Activated T-helper 17 cell treated with anti-CD3 and anti-CD28 coated beads, Interleukin-2, amount 50 U/mL, for 72 hours (primary cell): ENCODE data around the gene INPP1. TPM values are rescaled to one million over a fixed set of nuclear protein-coding genes. Genes with fewer than 3 reads are reported as not detected.
"Not testable (repeated sequence)": the region's sequence is repeated elsewhere in the genome, so short reads cannot be mapped to it uniquely, and the experiment has no call there.

Source experiments
- ATAC-seq: fragments of 150-1000 bp; cut with Tn5 transposase; replicated peaks from 2 replicates; pipeline ENCODE4 v1.10.0; 2021; ENCODE audit warnings: mild to moderate bottlenecking, moderate library complexity
- H3K27ac Mint-ChIP-seq: one replicate; pipeline ENCODE4 v1.8.0; 2022; ENCODE audit warnings: mixed read lengths
- H3K27me3 Mint-ChIP-seq: one replicate; pipeline ENCODE4 v1.8.0; 2022; ENCODE audit warnings: mixed read lengths
- H3K36me3 Mint-ChIP-seq: one replicate; pipeline ENCODE4 v1.8.0; 2022; ENCODE audit warnings: low read depth, mild to moderate bottlenecking, mixed read lengths
- H3K4me1 Mint-ChIP-seq: one replicate; pipeline ENCODE4 v1.8.0; 2022; ENCODE audit warnings: mixed read lengths
- H3K4me3 Mint-ChIP-seq: one replicate; pipeline ENCODE4 v1.8.0; 2022; ENCODE audit warnings: mild to moderate bottlenecking, mixed read lengths
- H3K9me3 Mint-ChIP-seq: one replicate; pipeline ENCODE4 v1.8.0; 2022; ENCODE audit warnings: mixed read lengths
- total RNA-seq, 2 donors: library from RNA; stranded (reverse); gene quantifications; one replicate each; pipeline ENCODE4 v1.2.3, GENCODE V29; 2022

INPP1 gene
- total RNA-seq, 2 donors from 2014 or later: 13.2 to 15.5 TPM

DNA sequence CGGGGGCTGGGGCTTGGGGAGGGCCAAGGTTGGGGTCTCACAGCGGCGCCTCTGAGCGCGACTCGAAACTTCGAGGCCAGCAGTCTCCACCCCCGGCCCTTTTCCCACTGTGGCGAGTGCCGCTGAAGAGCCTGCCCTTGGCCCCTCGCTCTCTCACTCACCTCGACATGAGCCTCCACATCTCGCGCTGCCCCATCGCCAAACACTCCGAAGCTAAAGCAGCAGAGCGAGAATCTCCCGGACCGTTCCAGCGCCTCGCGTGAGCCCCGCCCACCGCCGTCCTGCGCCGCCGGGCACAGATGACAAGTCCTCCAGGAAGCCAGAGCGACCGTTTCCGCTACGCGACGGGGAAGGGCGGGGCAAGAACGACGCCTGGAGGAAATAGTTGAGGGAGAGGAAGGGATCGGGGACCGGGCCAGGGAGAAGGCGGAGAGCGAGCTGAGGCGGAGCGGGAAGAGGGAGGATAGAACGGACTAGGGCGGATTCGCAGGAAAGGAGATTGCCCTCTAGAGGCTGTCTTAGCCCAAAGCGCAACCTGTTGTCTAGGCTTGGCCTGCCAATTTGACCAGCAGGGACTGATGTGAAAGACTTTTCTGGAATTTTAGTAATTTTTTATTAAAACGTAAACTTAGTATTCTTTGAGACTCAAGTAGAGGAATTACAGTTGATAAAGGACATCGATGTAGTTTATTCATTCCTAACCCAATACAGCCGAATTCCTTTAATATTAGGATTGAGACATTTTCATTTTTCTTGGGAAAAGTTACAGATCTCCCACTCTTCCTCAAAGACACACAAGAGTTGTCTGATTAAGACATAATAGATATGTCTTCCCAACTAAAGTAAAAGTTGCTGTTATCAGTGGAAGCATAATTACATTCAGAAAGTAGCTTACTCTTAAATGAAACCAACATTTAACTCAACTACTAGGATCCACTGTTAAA lies 23.6 kb upstream of the INPP1 start, which contains the start of gene HIBCH:
TSS of gene HIBCH (minus strand) at position 272 of the 944 bp plus-strand sequence. CDS start at position 196, 76 bp downstream.
- Mint-ChIP-seq H3K27me3 (no peaks in the 10 kb centered on the region), H3K9me3 (no peaks in the 10 kb centered on the region), H3K27ac (peak within 1 kb of the TSS; percentile 91), H3K36me3 (peaks cover 30% of the 10 kb centered on the region), H3K4me3 (peak within 1 kb of the TSS; percentile 89), H3K4me1 (peaks cover 33% of the 10 kb centered on the region)
- ATAC-seq: peak; percentile 90

DNA sequence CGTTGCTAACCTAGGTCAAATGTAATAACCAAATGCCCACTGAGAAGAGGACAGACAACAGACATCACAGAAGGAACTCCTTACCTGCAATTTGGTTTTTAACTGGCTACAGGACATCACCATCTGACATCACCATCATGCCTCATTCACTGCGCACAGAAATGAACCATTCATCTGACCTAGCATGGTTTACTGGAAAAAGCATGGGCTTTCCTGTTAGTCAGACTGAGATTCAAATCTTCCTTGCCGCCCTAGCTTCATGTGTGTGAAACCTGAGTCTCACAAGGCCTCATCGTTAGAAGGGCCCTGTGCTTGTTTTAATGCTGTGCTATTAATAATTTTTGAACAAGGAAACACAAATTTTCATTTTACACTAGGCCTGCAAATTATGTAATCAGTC lies 22.7 kb upstream of the INPP1 start:
- peaks cover 22% of the 10 kb centered on the region for H3K36me3 Mint-ChIP-seq
- H3K4me1 Mint-ChIP-seq: peaks cover 28% of the 10 kb centered on the region
- peak; percentile 77 for ATAC-seq
- no peaks in the 10 kb centered on the region for H3K9me3 Mint-ChIP-seq
- H3K27ac Mint-ChIP-seq: peak overlapping the region; percentile 91
- peak overlapping the region; percentile 89 for H3K4me3 Mint-ChIP-seq
- H3K27me3 Mint-ChIP-seq: peaks cover 3% of the 10 kb centered on the region

DNA sequence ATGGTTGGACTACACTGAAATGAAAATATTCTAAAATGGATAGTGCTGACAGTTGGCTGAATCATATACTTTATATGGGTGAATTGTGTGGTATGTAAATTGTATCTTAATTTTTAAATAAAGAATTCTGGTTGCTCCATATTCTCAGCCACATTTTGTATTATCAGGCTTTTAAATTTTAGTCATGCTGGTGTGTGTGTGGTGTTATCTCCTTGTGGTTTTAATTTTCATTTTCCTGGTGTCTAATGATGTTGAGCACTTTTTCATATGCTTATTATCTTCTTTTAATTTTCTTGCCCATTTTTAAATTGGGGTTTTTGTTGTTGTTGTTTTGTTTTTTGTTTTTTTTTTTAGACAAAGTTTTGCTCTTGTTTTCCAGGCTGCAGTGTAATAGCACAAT lies 20.0 kb upstream of the INPP1 start:
- no peak for ATAC-seq
- H3K4me1 Mint-ChIP-seq: peaks cover 14% of the 10 kb centered on the region
- peaks cover 11% of the 10 kb centered on the region for H3K27me3 Mint-ChIP-seq
- H3K27ac Mint-ChIP-seq: no peak overlapping the region
- H3K9me3 Mint-ChIP-seq: no peaks in the 10 kb centered on the region
- no peak overlapping the region for H3K4me3 Mint-ChIP-seq
- peaks cover 17% of the 10 kb centered on the region for H3K36me3 Mint-ChIP-seq

DNA sequence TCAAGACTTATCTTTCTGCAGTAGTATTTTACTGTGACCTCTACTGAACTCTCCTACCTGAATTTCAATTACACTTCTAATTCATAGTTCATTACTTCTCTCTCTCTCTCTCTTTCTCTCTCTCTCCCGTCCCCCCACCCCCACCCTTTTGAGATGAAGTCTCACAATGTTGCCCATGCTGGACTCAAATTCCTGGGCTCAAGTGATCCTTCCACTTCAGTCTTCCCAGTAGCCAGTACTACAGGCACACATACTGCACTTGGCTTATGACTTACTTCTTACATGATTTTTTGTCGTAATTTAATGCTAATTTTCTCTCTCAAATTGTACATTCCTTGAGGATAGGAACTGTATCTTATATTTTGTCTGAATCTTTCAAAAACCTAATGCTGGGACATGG lies 17.8 kb upstream of the INPP1 start:
- Mint-ChIP-seq H3K4me3 (no peak overlapping the region), H3K27me3 (peaks cover 23% of the 10 kb centered on the region), H3K36me3 (peaks cover 3% of the 10 kb centered on the region), H3K9me3 (no peaks in the 10 kb centered on the region), H3K4me1 (peaks cover 11% of the 10 kb centered on the region), H3K27ac (no peak overlapping the region)
- no peak for ATAC-seq

DNA sequence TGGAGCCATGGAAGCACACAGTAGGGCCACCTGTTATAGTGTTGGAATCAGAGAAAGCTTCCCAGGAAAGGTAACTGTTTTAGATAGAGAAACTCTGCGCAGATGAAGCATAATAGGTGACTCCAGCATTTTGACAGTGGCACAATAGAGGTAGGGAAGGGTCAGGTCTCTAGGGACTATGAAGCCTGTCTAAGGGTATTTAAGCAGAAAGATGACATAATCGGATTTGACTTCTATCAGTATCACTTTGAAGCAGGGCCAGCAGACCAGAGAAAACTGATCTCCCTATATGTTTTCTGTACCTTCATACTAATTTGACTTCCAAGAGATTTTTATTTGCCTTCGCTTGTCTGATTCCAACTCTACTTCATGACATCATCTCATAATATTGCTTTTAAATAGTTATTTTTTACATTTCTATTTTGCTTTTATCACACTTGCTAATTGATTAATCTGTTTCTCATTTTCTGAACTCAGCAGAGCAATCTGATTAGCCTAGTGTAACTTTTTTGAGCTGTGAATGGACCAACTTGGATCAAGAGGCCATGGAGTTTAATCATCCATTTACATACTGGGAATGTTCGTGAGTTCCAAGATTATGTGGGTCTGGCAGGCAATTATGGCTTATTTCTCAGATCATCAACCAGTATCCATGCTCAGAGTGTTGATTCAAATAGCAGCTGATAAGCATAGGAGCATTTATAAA lies 15.4 kb upstream of the INPP1 start:
- H3K9me3 Mint-ChIP-seq: no peaks in the 10 kb centered on the region
- ATAC-seq: no peak
- H3K4me3 Mint-ChIP-seq: no peak overlapping the region
- peaks cover 25% of the 10 kb centered on the region for H3K27me3 Mint-ChIP-seq
- H3K4me1 Mint-ChIP-seq: peaks cover 3% of the 10 kb centered on the region
- H3K27ac Mint-ChIP-seq: no peak overlapping the region
- no peaks in the 10 kb centered on the region for H3K36me3 Mint-ChIP-seq

DNA sequence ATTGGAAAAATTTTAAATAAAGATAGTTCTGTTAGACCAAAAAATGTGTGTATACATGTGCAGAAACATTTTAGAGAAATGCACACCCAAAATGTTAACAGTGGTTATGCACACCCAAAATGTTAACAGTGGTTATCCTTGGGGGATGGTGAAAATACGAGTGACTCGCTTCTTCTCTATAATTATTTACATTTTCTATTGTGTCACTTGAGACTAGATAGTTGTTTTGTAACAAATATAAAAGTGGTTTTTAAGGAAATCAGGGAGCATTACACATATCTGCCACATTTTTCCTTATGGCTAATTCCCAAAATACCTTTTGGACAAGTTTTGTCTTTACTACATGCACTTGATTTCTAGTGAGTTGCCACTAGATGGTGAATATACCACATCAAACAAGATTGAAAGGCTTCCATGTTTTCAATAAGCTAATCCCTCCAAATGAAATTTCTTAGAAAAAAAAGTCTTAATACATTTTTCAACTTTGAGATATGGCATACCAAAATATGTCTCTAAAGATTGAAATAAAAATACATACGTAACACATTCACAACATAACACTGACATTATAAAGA lies 14.7 kb upstream of the INPP1 start:
- Mint-ChIP-seq H3K9me3 (no peaks in the 10 kb centered on the region), H3K27ac (no peak overlapping the region), H3K4me3 (no peak overlapping the region), H3K27me3 (peaks cover 25% of the 10 kb centered on the region), H3K4me1 (no peaks in the 10 kb centered on the region), H3K36me3 (no peaks in the 10 kb centered on the region)
- no peak for ATAC-seq

DNA sequence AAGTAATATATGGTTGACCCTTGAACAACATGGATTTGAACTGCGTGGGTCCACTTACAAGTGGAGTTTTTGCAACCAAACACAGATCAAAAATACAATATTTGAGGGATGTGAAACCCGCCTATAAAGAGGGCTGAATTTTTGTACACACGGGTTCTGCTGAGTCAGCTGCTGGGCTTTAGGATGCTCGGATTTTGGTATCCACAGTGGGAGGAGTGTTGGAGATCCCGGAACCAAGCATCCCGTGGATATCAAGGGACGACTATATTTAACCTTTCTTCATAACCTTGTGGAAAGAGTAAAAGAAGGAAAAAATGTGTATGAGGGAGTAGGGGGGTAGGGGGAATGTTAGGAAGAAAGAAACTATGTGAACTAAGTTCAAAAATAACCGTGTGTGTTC lies 10.0 kb upstream of the INPP1 start:
- H3K27me3 Mint-ChIP-seq: peaks cover 13% of the 10 kb centered on the region
- ATAC-seq: no peak
- no peaks in the 10 kb centered on the region for H3K4me1 Mint-ChIP-seq
- no peak overlapping the region for H3K27ac Mint-ChIP-seq
- no peak overlapping the region for H3K4me3 Mint-ChIP-seq
- H3K9me3 Mint-ChIP-seq: no peaks in the 10 kb centered on the region
- no peaks in the 10 kb centered on the region for H3K36me3 Mint-ChIP-seq

DNA sequence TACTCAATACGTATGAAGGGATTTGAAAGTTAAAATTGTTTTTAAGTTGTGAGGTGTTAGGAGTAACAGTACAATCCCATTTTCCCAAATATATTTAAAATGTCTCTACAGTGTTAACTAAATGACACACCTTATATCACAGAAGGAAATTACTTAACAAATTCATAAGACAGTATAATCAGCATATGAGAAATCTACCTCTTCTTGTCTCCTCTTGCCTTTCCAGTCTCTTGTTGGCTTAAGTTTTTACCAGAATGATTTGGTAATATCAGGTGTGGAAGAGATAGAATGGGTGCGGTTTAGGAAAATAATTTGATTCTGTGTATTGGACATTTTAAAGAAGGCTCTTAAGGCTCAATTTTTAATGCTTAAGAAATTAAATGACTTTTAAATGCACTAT lies 9.5 kb upstream of the INPP1 start:
- Mint-ChIP-seq H3K27me3 (peaks cover 13% of the 10 kb centered on the region), H3K27ac (no peak overlapping the region), H3K36me3 (no peaks in the 10 kb centered on the region), H3K4me3 (no peak overlapping the region), H3K9me3 (no peaks in the 10 kb centered on the region), H3K4me1 (no peaks in the 10 kb centered on the region)
- no peak for ATAC-seq

DNA sequence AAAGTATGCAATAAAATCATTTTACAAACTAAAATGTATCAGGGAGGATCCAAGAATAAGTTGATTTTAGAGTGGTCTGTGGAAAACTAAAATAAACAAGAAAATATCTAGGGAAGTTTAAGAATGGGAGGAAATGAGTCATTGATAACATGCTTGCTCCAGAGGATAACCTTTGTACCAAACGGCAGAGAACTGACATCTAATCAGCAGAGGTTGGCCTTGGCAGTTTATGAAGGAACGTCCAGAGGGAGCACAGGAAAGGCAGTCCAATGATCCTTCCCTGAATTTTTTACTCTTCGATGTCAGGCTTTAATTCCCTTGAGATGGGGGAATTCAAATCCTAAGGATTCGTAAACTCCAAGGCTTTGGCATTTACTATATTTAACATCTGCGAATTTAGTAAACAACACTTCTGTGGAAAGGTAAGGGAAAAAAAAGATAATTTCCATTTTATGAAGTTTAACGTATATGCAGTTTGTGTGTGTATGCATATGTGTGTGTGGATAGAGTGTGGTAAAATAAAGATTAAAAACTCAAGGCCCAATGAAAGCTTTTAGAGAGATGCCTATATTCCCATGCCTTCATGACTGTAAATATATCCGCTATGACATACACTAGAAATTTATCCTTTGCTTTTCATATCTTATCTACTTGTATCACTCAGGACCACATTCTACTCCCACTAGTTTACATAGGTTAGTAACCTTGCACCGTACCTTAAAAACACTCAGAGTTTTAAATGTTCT lies 8.7 kb upstream of the INPP1 start:
- no peaks in the 10 kb centered on the region for H3K4me1 Mint-ChIP-seq
- no peaks in the 10 kb centered on the region for H3K9me3 Mint-ChIP-seq
- H3K4me3 Mint-ChIP-seq: no peak overlapping the region
- no peaks in the 10 kb centered on the region for H3K36me3 Mint-ChIP-seq
- no peak for ATAC-seq
- H3K27me3 Mint-ChIP-seq: peaks cover 9% of the 10 kb centered on the region
- no peak overlapping the region for H3K27ac Mint-ChIP-seq

DNA sequence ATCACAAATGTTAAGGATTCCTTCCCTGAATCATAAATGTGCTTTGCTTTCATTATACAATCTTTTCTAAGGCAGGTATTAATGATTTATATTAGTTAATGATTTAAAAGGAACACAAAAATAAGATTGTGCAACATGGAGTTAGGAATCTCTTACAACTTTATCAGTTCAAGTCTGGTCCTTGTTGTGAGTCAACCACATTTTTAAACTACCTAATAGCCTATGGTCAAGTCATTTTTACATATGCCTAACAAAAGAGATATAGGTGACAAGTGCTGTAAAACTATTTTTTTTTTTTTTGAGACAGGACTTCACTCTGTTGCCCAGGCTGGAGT lies 8.2 kb upstream of the INPP1 start:
- peaks cover 5% of the 10 kb centered on the region for H3K27me3 Mint-ChIP-seq
- no peak overlapping the region for H3K4me3 Mint-ChIP-seq
- no peaks in the 10 kb centered on the region for H3K36me3 Mint-ChIP-seq
- no peaks in the 10 kb centered on the region for H3K9me3 Mint-ChIP-seq
- H3K27ac Mint-ChIP-seq: no peak overlapping the region
- ATAC-seq: no peak
- no peaks in the 10 kb centered on the region for H3K4me1 Mint-ChIP-seq

DNA sequence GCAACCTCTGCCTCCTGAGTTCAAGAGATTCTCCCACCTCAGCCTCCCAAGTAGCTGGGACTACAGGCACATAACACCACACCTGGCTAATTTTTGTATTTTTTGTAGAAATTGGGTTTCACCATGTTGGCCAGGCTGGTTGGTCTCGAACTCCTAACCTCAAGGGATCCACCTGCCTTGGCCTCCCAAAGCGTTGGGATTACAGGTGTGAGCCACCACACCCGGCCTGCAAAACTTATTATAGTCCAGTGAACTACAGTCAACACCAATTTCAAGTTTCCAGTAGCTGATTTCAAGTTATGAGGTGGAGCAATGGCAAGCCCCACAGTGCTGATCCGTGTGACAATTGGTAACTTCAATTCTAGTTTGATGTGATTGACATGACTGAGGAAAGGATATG lies 7.8 kb upstream of the INPP1 start:
- H3K36me3 Mint-ChIP-seq, H3K4me3 Mint-ChIP-seq, H3K27ac Mint-ChIP-seq, H3K4me1 Mint-ChIP-seq, H3K27me3 Mint-ChIP-seq, H3K9me3 Mint-ChIP-seq, ATAC-seq: not testable (repeated sequence)

DNA sequence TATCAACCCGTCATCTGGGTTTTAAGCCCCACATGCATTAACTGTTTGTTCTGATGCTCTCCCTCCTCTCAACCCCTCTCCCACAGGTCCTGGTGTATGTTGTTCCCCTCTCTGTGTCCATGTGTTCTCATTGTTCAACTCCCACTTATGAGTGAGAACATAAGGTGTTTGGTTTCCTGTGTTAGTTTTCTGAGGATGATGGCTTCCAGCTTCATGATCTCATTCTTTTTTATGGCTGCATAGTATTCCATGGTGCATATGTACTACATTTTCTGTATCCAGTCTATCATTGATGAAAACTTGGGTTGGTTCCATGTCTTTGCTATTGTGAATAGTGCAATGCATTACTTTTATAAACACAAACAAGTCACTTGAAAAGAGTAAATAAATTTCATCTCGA lies 7.0 kb upstream of the INPP1 start:
- no peak for ATAC-seq
- H3K27ac Mint-ChIP-seq: no peak overlapping the region
- H3K36me3 Mint-ChIP-seq: no peaks in the 10 kb centered on the region
- H3K27me3 Mint-ChIP-seq: no peaks in the 10 kb centered on the region
- H3K4me1 Mint-ChIP-seq: no peaks in the 10 kb centered on the region
- no peaks in the 10 kb centered on the region for H3K9me3 Mint-ChIP-seq
- no peak overlapping the region for H3K4me3 Mint-ChIP-seq

DNA sequence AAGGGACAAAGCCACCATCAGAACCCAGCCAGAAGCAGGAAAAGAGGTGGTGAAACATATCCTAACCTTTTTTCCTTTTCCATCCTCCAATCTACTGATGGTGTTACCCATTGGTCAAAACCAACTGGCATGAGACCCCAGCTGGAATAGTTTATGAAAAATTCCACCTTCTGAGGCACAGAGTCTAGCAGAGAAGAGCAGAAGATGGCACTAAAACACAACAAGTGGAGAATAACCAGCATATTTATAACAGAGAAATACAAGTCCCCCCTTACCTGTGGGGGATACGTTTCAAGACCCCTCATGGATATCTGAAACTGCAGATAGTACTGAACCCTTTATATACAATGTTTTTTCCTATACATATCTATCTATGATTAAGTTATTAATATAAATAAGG lies 4.9 kb upstream of the INPP1 start:
- Mint-ChIP-seq H3K36me3 (no peaks in the 10 kb centered on the region), H3K27me3 (no peaks in the 10 kb centered on the region), H3K27ac (no peak overlapping the region), H3K4me3 (no peak overlapping the region), H3K9me3 (no peaks in the 10 kb centered on the region), H3K4me1 (no peaks in the 10 kb centered on the region)
- ATAC-seq: no peak

DNA sequence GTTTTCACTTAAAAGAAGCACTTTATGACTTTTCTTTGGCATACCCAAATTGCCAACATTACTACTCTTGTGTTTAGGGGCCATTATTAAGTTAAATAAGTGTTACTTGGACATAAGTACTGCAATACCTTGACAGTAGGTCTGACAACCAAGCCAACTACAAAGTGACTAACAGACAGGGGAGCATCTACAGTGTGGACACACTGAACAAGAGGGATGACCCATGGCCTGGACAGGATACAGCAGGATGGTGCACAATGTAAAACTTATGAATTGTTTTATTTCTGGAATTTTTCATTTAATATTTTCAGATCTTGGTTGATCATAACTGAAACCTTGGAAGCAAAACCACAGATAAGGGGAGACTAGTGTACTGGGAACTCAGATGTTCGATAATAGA lies 4.0 kb upstream of the INPP1 start:
- no peaks in the 10 kb centered on the region for H3K27me3 Mint-ChIP-seq
- H3K4me3 Mint-ChIP-seq: no peak overlapping the region
- H3K36me3 Mint-ChIP-seq: no peaks in the 10 kb centered on the region
- H3K27ac Mint-ChIP-seq: no peak overlapping the region
- no peaks in the 10 kb centered on the region for H3K4me1 Mint-ChIP-seq
- H3K9me3 Mint-ChIP-seq: no peaks in the 10 kb centered on the region
- no peak for ATAC-seq
